NCI-H146 (cell line): ENCODE results near the gene QSER1.
"Not testable (repeated sequence)": the region's sequence is repeated elsewhere in the genome, so short reads cannot be mapped to it uniquely, and the experiment has no call there.

Experiments
- DNase-seq: peaks from one replicate; lab custom pipeline; 2025; lab: John Stamatoyannopoulos, UW

The QSER1 gene

DNA sequence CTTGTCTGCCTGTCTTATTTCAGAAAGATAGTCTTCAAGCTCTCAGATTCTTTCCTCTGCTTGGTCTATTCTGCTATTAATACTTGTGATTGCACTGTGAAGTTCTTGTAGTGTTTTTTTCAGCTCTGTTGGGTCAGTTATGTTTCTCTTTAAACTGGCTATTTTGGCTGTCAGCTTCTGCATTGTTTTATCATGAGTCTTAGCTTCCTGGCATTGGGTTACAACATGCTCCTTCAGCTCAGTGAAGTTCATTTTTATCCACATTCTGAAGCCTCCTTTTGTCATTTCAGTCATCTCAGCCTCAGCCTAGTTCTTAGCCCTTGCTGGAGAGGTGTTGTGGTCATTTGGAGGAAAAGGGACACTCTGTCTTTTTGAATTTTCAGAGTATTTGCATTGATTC lies 107.6 kb downstream of the QSER1 start:
- no peak for DNase-seq

GRCh38 chr11:33001281-33001680 lies 108.7 kb downstream of the QSER1 start:
- no peak for DNase-seq

- DNase-seq, result no peak
Observed at GRCh38 chr11:33001751-33002542, 109.3 kb downstream of the QSER1 start.

- DNase-seq, result no peak
Observed at GRCh38 chr11:33005175-33005574, 112.6 kb downstream of the QSER1 start.

GRCh38 chr11:33006010-33006409 lies 113.4 kb downstream of the QSER1 start:
- DNase-seq, result no peak

DNA sequence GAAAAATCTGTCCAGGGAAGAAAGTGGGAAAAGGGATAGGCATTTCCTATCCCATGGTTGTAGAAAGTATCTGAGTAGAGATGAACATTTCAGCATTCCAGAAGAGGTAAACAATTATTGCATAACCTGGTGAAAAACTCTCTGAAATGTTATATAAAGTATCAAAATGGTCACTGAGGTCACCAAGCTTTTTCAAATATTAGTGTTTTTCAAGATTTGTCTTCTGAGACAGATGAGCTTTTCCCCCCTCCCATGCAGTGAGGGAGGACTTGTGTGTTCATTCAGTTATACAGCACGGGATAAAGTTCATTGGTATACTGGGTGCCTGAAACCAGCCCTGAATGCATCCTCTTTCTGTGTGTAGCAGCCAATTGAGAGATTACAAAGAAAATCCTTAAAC lies 121.1 kb downstream of the QSER1 start:
- DNase-seq, result no peak

DNA sequence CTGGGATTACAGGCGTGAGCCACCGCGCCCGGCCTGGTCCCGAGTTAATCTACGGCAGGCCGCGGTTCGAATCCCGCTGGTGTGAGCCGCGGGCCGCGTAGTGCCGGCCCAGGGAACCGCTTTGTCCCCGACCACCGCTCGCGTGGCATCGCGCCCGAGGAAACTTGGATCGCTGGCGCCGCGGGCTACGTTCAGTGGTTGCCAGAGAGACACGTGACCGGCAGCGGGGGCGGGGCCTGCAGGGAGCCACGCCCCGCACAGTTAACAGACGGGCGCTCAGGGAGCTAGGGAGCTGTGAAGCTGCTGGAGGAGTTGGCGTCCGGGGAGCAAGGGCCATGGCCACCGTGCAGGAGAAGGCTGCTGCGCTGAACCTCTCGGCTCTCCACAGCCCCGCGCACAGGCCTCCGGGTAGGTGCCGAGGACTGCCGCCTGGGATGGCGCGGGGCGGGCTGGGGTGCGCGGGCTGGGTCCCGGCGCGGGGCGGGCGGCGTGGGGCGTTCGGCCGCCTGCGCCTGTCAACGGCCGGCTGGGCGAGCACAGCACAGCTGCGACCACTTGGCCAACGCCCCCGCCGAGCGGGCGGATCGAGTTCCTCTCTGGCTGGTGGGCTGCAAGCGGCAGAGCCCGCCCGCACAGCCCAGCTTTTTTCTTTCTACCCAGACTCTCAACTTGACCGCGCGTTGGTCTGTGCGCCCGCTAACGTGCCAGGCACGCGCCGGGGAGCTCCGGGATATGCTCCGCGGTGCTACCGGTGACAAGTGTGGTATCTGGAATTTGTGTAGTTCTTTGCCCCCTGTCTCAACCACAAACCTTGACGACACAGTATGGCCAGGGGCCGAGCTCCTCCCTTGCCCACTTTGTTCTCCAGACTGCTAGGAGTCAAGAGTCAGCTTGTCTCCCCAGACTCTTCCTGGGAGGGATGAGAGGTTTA lies 123.3 kb downstream of the QSER1 start, which contains the start of gene DEPDC7:
TSS of gene DEPDC7 (plus strand) at position 258 of the 931 bp plus-strand sequence. CDS start at position 336, 78 bp downstream.
- peak; percentile 92 for DNase-seq

- no peak for DNase-seq
Observed at GRCh38 chr11:33016654-33017053, 124.0 kb downstream of the QSER1 start.

- no peak for DNase-seq
Observed at GRCh38 chr11:33017478-33017877, 124.9 kb downstream of the QSER1 start.

DNA sequence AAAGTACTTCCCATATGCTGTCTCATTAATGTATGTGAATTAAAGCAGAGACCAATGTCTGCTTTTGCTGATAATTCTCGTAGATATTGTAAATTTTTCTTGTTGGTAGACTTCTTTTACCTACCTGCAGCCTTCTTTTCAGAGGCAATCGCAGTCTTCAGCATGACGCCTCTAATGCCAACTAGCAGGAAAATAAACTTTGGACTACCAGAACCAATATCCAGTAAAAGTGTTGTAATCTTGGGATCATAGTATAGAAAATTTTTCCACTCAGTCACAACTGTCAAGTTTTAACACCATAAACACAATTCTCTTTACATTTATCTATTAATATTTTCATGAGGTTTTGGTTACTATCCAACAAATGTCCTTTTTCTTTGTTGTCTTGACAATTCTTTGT lies 125.4 kb downstream of the QSER1 start:
- DNase-seq, result no peak

DNA sequence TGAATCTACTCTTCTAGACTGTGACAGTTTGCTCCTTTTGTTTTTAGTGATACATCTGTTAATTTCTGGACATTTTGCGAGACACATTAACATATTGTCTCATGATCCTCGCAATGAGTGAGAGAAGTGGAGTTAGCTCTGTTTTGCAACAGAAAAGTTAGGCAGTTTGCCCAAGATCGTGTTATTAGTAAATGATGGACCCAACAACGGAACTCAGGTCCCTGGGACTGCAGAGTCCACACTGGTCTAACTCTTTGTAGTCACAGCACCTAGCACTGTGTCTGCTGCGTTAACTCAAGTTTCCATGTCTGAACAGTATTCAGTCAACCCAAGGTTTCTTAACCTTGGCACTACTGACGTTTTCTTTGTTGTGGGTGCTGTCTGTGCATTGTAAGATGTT lies 126.2 kb downstream of the QSER1 start:
- no peak for DNase-seq

GRCh38 chr11:33021501-33021900 lies 128.9 kb downstream of the QSER1 start:
- DNase-seq, result no peak

DNA sequence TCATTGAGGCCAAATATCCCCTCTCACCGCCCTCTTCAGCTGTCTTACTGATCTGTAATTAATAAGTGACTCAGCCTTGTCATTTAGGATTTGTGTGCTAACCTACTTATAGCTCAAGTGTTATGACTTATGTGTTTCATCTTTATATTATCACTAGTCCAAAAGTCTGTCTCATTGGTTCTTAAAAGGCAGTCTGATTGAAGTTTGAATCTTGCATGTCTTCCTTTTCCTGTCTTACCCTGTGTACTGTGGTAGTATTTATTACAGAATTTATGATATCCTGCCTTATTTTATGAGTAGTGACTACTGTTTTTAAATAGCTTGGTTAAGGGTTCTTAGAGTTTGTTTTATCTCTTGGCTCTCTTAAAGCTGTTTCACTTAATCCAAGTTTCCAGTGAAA lies 129.3 kb downstream of the QSER1 start:
- DNase-seq, result no peak

DNA sequence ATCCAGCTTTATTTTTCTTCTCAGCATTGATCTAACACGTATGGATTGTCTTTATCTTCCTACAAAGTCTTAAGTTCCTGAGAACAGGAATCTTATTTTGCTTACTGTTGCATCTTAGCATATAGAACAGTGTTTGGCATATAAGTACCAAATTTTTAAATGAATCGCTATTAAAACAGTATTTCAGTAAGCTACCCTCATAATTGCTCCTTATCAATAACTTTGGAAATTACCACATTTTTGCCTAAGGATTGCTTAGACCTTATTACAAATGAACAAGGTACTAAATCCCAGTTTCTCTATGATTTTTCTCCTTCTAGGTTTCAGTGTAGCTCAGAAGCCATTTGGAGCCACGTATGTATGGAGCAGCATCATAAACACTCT lies 132.7 kb downstream of the QSER1 start:
- DNase-seq, result no peak

DNA sequence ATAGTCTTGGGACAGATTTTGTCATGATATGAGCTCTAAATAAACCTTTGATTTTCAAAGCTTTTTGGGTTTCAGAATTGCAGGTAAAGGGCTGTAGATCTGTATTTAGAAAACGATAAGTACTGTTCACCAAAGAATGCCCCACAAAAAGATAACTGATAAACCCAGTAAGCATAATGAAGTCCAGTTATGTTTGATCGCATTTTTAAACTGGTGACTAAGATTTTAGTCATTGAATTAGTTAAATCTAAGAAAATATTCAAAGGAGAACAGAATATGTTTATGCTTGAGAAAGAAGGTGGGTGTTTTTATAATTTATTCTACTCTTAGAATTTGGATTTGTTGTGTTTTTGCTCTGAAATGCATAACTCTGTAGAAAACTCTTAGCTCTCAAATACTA lies 134.6 kb downstream of the QSER1 start:
- DNase-seq, result no peak

DNA sequence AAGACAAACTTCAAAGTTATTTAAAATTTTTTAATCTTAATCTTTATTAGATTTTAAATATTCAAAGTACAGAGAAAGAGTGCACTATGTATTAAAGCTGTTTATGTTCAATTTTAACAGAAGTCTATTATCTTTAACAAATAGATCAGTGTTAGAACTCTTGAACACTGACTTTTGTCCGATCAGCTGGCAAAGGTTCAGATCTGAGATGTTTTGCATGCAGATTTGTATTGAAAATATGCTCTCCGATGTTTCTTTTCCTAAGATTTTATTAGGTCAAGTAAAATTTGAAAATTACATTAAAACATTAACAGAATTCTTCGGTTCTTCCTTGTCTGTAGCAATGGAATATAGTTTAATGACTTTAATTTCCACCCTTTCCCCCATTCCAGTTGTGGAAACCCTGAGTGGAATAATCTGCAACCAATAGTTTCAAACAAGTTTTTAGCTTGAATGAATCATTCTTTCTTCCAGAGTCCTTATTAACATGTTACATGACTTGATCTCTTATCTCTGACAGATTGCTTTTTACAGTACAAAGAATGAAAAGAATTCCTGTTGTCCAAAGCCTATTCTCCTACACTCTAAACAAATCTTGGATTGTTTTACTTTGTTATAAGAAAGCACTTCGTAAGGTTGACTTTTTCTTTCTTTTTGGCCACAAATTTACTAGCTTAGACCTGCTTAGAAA lies 135.4 kb downstream of the QSER1 start:
- DNase-seq, result no peak

- DNase-seq, result no peak
Observed at GRCh38 chr11:33028537-33028914, 135.9 kb downstream of the QSER1 start.

- not testable (repeated sequence) for DNase-seq
Observed at GRCh38 chr11:33029218-33029617, 136.6 kb downstream of the QSER1 start.
